ENCODE measurements around the gene STK16.

GRCh38 chr2:219261024-219261855 lies 16.0 kb downstream of the STK16 start:
- TF ChIP-seq YY1 (IDR thresholded peaks at IDR 0.05; ENCODE audit: low read depth) (no peak), TCF12 (IDR thresholded peaks at IDR 0.05; ENCODE audit: low read depth) (no peak)
